Smooth muscle cell (in vitro differentiated cells): ENCODE results near the gene DNAAF8. TPM values are rescaled to one million over a fixed set of nuclear protein-coding genes. Genes with fewer than 3 reads are reported as not detected.

Source experiments
- DNase-seq: peaks from one replicate; lab custom pipeline; 2025; ENCODE audit not compliant: unreplicated experiment; lab: John Stamatoyannopoulos, UW
- H2AFZ ChIP-seq: fragments of 200-600 bp; sonication (generic); 2 replicates; pipeline ENCODE4 v1.6.0; 2016; ENCODE audit warnings: antibody characterized with exemption, low read depth, mild to moderate bottlenecking
- H3F3A ChIP-seq: fragments of 200-600 bp; sonication (generic); 2 replicates; pipeline ENCODE4 v1.6.0; 2017; ENCODE audit warnings: antibody characterized with exemption, low read depth
- H3K27ac ChIP-seq: fragments of 200-600 bp; sonication (generic); 2 replicates; pipeline ENCODE4 v1.5.1; 2016; ENCODE audit warnings: low read depth, mild to moderate bottlenecking
- H3K27me3 ChIP-seq: fragments of 200-600 bp; sonication (generic); 2 replicates; pipeline ENCODE4 v1.6.1; 2016; ENCODE audit warnings: low read depth, mild to moderate bottlenecking
- H3K36me3 ChIP-seq: fragments of 200-600 bp; sonication (generic); 2 replicates; pipeline ENCODE4 v1.5.1; 2016; ENCODE audit warnings: low read depth
- H3K4me1 ChIP-seq: fragments of 200-600 bp; sonication (generic); 2 replicates; pipeline ENCODE4 v1.5.1; 2016; ENCODE audit warnings: low read depth
- H3K4me2 ChIP-seq: fragments of 200-600 bp; sonication (generic); 2 replicates; pipeline ENCODE4 v1.6.0; 2016; ENCODE audit warnings: mild to moderate bottlenecking
- H3K4me3 ChIP-seq: fragments of 200-600 bp; sonication (generic); 2 replicates; pipeline ENCODE4 v1.5.1; 2016; ENCODE audit warnings: mild to moderate bottlenecking
- H3K79me2 ChIP-seq: fragments of 200-600 bp; sonication (generic); 2 replicates; pipeline ENCODE4 v1.6.0; 2016; ENCODE audit warnings: low read depth, mild to moderate bottlenecking
- H3K9ac ChIP-seq: fragments of 200-600 bp; sonication (generic); 2 replicates; pipeline ENCODE4 v1.6.0; 2016; ENCODE audit warnings: low read depth
- H3K9me3 ChIP-seq: fragments of 200-600 bp; sonication (generic); replicated peaks from 2 replicates; pipeline ENCODE4 v1.5.1; 2016; ENCODE audit warnings: low read depth
- H4K20me1 ChIP-seq: fragments of 200-600 bp; sonication (generic); 2 replicates; pipeline ENCODE4 v1.6.0; 2016; ENCODE audit warnings: low read depth
- WGBS: methylation state at CpG from one replicate; pipeline ENCODE4 v1.1.7; 2016; ENCODE audit warnings: low lambda C conversion rate; 5-methylcytosine and 5-hydroxymethylcytosine counted together
- polyA plus RNA-seq: library from polyadenylated mRNA; unstranded; fragments of >200 nt; fragmentation: Nextera tagmentation; extraction: Ambion mirVana; gene quantifications from 2 replicates; pipeline ENCODE4 v1.2.1, GENCODE V29; 2016
- total RNA-seq: library from RNA; depleted of rRNA; stranded (reverse); fragments of >200 nt; gene quantifications from 2 replicates; pipeline ENCODE4 v1.2.3, GENCODE V29; 2014
- TF ChIP-seq, protein P1 (sequence below): fragments of 200-600 bp; sonication (generic); IDR thresholded peaks from 2 replicates; pipeline ENCODE4 v1.5.1; 2017; ENCODE audit warnings: borderline replicate concordance, mild to moderate bottlenecking, antibody characterized with exemption; ENCODE audit not compliant: insufficient read depth, poor library complexity, severe bottlenecking

DNAAF8 gene
- total and polyA plus RNA-seq, 2 experiments from 2014 or later: 2.9 TPM; not detected in 1

DNA sequence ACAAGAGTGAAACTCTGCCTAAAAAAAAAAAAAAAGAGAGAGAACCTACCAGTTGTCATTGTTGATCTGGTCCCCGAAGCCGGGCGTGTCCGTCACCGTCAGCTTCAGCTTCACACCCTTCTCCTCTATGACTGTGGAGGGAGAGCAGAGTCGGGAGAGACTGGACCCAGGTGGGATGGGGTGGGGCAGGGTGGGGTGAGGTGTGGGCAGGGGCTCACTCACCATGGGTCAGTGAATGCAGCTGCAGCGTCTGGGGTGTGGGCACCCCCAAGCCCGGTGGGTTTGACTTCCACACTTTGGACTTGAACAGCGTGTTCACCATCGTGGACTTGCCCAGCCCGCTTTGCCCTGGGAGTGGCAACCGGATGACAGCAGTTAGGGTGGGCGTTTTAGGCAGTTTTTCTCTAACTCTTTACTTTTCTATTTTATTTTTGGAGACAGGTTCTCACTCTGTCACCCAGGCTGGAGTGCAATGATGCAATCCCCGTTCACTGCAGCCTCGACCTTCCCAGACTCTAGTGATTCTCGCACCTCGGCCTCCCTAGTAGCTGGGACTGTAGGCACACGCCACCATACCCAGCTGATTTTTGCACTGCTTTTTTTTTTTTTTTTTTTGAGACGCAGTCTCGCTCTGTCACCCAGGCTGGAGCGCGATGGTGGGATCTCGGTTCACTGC is 51.6 kb downstream of the DNAAF8 start:
- TF ChIP-seq, protein P1, sequence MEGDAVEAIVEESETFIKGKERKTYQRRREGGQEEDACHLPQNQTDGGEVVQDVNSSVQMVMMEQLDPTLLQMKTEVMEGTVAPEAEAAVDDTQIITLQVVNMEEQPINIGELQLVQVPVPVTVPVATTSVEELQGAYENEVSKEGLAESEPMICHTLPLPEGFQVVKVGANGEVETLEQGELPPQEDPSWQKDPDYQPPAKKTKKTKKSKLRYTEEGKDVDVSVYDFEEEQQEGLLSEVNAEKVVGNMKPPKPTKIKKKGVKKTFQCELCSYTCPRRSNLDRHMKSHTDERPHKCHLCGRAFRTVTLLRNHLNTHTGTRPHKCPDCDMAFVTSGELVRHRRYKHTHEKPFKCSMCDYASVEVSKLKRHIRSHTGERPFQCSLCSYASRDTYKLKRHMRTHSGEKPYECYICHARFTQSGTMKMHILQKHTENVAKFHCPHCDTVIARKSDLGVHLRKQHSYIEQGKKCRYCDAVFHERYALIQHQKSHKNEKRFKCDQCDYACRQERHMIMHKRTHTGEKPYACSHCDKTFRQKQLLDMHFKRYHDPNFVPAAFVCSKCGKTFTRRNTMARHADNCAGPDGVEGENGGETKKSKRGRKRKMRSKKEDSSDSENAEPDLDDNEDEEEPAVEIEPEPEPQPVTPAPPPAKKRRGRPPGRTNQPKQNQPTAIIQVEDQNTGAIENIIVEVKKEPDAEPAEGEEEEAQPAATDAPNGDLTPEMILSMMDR: no peak
- Histone ChIP-seq H3K79me2 (no peaks in the 10 kb centered on the region), H3K4me1 (no peaks in the 10 kb centered on the region), H3K27ac (no peak overlapping the region), H2AFZ (no peak overlapping the region), H3K9me3 (no peaks in the 10 kb centered on the region), H3K36me3 (no peaks in the 10 kb centered on the region), H3K4me2 (no peak overlapping the region), H3K27me3 (no peaks in the 10 kb centered on the region), H3K4me3 (no peak overlapping the region), H3F3A (no peaks in the 10 kb centered on the region), H3K9ac (no peak overlapping the region), H4K20me1 (no peaks in the 10 kb centered on the region)
- no peak for DNase-seq
- 95% methylated on average over 18 of the region's 23 CpGs for WGBS

DNA sequence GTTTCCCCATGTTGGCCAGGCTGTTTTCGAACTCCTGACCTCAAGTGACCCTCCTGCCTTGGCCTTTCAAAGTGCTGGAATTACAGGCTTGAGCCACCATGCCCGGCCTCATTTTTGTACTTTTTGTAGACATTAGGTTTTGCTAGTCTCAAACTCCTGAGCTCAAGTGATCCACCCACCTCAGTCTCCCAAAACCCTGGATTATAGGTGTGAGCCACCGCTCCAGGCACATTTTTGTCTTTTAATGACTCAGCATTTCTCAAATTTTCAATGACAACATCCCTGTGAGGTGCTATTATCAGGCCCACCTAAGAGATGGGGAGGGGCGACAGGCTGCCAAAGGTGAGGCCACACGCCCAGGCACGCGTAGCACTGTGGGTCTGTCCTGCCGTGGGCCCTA is 52.7 kb downstream of the DNAAF8 start:
- Histone ChIP-seq H3F3A (no peaks in the 10 kb centered on the region), H3K36me3 (no peaks in the 10 kb centered on the region), H2AFZ (no peak overlapping the region), H3K4me3 (no peak overlapping the region), H3K9ac (no peak overlapping the region), H3K27me3 (no peaks in the 10 kb centered on the region), H4K20me1 (no peaks in the 10 kb centered on the region), H3K27ac (no peak overlapping the region), H3K4me2 (no peak overlapping the region), H3K4me1 (no peaks in the 10 kb centered on the region), H3K9me3 (no peaks in the 10 kb centered on the region), H3K79me2 (no peaks in the 10 kb centered on the region)
- TF ChIP-seq, protein P1: no peak
- 95% methylated on average over 8 of the region's 8 CpGs for WGBS
- no peak for DNase-seq

DNA sequence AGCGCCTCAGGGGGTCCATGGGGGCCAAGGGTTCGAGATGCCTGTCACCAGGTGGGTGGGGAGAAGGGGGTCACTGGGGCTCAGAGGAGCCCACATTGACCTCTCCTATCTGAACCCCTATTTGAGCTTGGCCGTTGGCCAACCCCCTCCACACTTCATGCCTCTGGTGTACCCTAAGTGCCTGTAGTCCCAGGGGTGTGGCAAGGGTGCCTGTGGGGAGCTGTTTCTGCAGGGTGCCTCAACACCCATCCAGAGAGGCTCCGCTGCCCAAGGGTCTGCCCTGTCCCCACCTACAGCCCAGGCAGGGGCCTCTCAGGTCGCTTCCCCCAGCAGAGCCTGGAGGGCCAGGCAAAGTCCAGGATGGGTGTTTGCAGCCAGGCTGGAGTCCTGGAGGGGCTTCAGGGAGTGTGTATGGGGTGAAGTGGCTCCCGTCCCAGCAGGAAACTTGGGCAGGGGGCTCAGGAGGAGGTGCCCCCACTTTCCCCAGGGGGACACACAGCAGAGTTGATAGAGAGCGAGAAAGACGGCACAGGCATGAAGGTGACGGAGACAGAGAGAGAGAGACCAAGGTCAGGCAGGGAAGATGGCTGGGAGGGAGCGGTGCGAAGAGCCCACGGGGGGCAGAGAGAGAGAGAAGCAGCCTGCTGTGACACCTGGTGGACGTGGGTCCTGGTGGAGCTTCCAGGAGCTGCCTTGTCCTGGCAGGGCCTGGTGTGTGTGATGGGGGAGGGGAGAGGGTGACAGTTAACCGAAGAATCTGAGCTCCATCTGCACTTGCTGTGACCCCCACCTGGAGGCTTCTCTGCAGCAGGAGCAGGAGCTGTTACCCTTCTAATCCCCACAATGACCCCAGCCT is 53.5 kb downstream of the DNAAF8 start, which contains the start of gene SEPTIN12:
Gene SEPTIN12, minus strand, starts transcription at position 719 of the 856 bp plus-strand sequence. Its CDS starts 700 bp downstream, at position 19.
- Histone ChIP-seq H3K36me3 (no peaks in the 10 kb centered on the region), H4K20me1 (no peaks in the 10 kb centered on the region), H3K4me1 (no peaks in the 10 kb centered on the region), H3K27ac (no peak within 1 kb of the TSS), H3K4me2 (no peak within 1 kb of the TSS), H3F3A (no peaks in the 10 kb centered on the region), H3K27me3 (no peaks in the 10 kb centered on the region), H3K79me2 (no peaks in the 10 kb centered on the region), H3K4me3 (no peak within 1 kb of the TSS), H3K9ac (no peak within 1 kb of the TSS), H3K9me3 (no peaks in the 10 kb centered on the region), H2AFZ (no peak within 1 kb of the TSS)
- 92% methylated on average over 14 of the region's 14 CpGs for WGBS
- no peak for DNase-seq
- TF ChIP-seq, protein P1: no peak
